HepG2 (cell line): ENCODE results near the gene MASP1. TPM values are rescaled to one million over a fixed set of nuclear protein-coding genes. Genes with fewer than 3 reads are reported as not detected.

Source experiments
- ATAC-seq: fragments of 200-7000 bp; cut with Tn5 transposase; 3 replicates; pipeline ENCODE4 v1.9.1; 2020; ENCODE audit warnings: mild to moderate bottlenecking, moderate library complexity
- BruUV-seq: library from RNA; stranded (reverse); fragments of 400-500 nt; replicated peaks from 2 replicates; lab custom pipeline; 2021; lab: Mats Ljungman, UMichigan
- CTCF ChIA-PET: fragments of 300-600 bp; formaldehyde crosslinking; extraction: SDS; loops from one replicate; lab custom pipeline; 2021; ENCODE audit warnings: low total read pairs, inconsistent platforms, low intra/inter-chr PET ratio; lab: Yijun Ruan, JAX
- POLR2A ChIA-PET: fragments of 350-600 bp; sonication (Branson Sonifier 250); formaldehyde crosslinking; loops from one replicate; lab custom pipeline; 2020; ENCODE audit warnings: antibody characterized with exemption, inconsistent platforms; lab: Yijun Ruan, JAX
- DNase-seq: peaks from one replicate; pipeline ENCODE4 v3.0.0-alpha.2; 2015; ENCODE audit warnings: low spot score
- FAIRE-seq: peaks from 3 replicates; lab custom pipeline; 2011; peaks lifted over from hg19 to GRCh38; lab: Jason Lieb, UNC
- H2AFZ ChIP-seq: one replicate; pipeline ENCODE4 v1.6.1; 2011; ENCODE audit warnings: low read length, inconsistent platforms
- H3K27ac ChIP-seq: fragments of 300-600 bp; 3 replicates; pipeline ENCODE4 v1.8.0; 2011; ENCODE audit warnings: mixed run types, mild to moderate bottlenecking, mixed read lengths, low read length, inconsistent platforms; ENCODE audit not compliant: insufficient read depth; ENCODE audit errors: extremely low read length
- H3K27me3 ChIP-seq, 2 experiments: fragments of 200-600 bp in 1 of 2; 2 replicates in 1 of 2; 3 replicates in 1 of 2; pipeline versions ENCODE4 v1.6.0 to v1.8.0; 2011; ENCODE audit warnings: low read length in 2 of 2, mild to moderate bottlenecking in 2 of 2, moderate library complexity in 2 of 2, inconsistent platforms in 1 of 2; ENCODE audit not compliant: insufficient read depth in 2 of 2, control insufficient read depth in 1 of 2
- H3K36me3 ChIP-seq, 2 experiments: fragments of 200-600 bp in 1 of 2; replicated peaks in 1 of 2; 2 replicates in 1 of 2; 3 replicates in 1 of 2; pipeline versions ENCODE4 v1.5.1 to v1.8.0; 2011; ENCODE audit warnings: low read length in 2 of 2, inconsistent platforms in 1 of 2; ENCODE audit not compliant: insufficient read depth in 2 of 2, control insufficient read depth in 1 of 2
- H3K4me1 ChIP-seq: 2 replicates; pipeline ENCODE4 v1.5.1; 2012; ENCODE audit warnings: low read length, inconsistent platforms; ENCODE audit not compliant: insufficient read depth
- H3K4me2 ChIP-seq: 2 replicates; pipeline ENCODE4 v1.6.0; 2011; ENCODE audit warnings: low read depth, low read length, inconsistent platforms
- H3K4me3 ChIP-seq, 3 experiments: fragments of 200-600 bp in 1 of 3; sonication (generic), shearing (Covaris generic) in 1 of 3; replicated peaks in 1 of 3; 2 replicates each; pipeline ENCODE4 v1.5.1; 2011 to 2016; ENCODE audit warnings: low read length in 3 of 3, inconsistent platforms in 2 of 3, low read depth in 2 of 3, mild to moderate bottlenecking in 2 of 3, control low read depth in 1 of 3, mixed read lengths in 1 of 3; ENCODE audit not compliant: insufficient read depth in 1 of 3
- H3K79me2 ChIP-seq: one replicate; pipeline ENCODE4 v1.6.1; 2011; ENCODE audit warnings: low read length, inconsistent platforms; ENCODE audit not compliant: insufficient read depth
- H3K9ac ChIP-seq: 2 replicates; pipeline ENCODE4 v1.6.0; 2011; ENCODE audit warnings: mild to moderate bottlenecking, low read depth, low read length, inconsistent platforms; ENCODE audit not compliant: insufficient read depth
- H3K9me3 ChIP-seq: 2 replicates; pipeline ENCODE4 v1.5.1; 2012; ENCODE audit warnings: mild to moderate bottlenecking, low read length
- H4K20me1 ChIP-seq: 2 replicates; pipeline ENCODE4 v1.6.0; 2011; ENCODE audit warnings: inconsistent platforms, mild to moderate bottlenecking, low read length, moderate library complexity; ENCODE audit not compliant: insufficient read depth
- CENPX ChIP-seq: sonication (generic); formaldehyde crosslinking; IDR thresholded peaks from 2 replicates; pipeline ENCODE4 v1.9.0; 2021; ENCODE audit warnings: mild to moderate bottlenecking, missing genetic modification reagents, moderate library complexity
- DPF2 ChIP-seq: sonication (generic); formaldehyde crosslinking; IDR thresholded peaks from 2 replicates; pipeline ENCODE4 v1.4.0; 2020; ENCODE audit warnings: mild to moderate bottlenecking, low read depth, missing genetic modification reagents, borderline replicate concordance
- FOXP1 ChIP-seq, 2 experiments: fragments of 450-650 bp in 1 of 2; IDR thresholded peaks; 2 replicates each; pipeline ENCODE4 v1.6.1; 2017 to 2018; ENCODE audit warnings: antibody characterized with exemption in 1 of 2
- GRHL1 ChIP-seq: sonication (generic); formaldehyde crosslinking; conservative IDR thresholded peaks from 2 replicates; pipeline ENCODE4 v1.8.0; 2022; ENCODE audit warnings: missing genetic modification reagents
- IRF1 ChIP-seq: sonication (generic); formaldehyde crosslinking; IDR thresholded peaks from 2 replicates; pipeline ENCODE4 v1.4.0; 2020; ENCODE audit warnings: low read depth, mild to moderate bottlenecking, missing genetic modification reagents
- POGZ ChIP-seq: sonication (generic); formaldehyde crosslinking; IDR thresholded peaks from 2 replicates; pipeline ENCODE4 v1.4.0; 2020; ENCODE audit warnings: mild to moderate bottlenecking, missing genetic modification reagents
- RBM22 ChIP-seq: fragments of 200-400 bp; formaldehyde crosslinking; optimal IDR thresholded peaks from 2 replicates; pipeline ENCODE3; 2017; ENCODE audit warnings: mild to moderate bottlenecking, low read length, moderate library complexity
- REPIN1 ChIP-seq: sonication (generic); formaldehyde crosslinking; IDR thresholded peaks from 2 replicates; pipeline ENCODE4 v1.8.0; 2022; ENCODE audit warnings: missing genetic modification reagents, low read depth, mild to moderate bottlenecking, borderline replicate concordance
- RFX3 ChIP-seq: IDR thresholded peaks from 2 replicates; pipeline ENCODE4 v1.6.1; 2016; ENCODE audit warnings: missing biosample characterization, missing genetic modification reagents
- SNAPC2 ChIP-seq: sonication (generic); formaldehyde crosslinking; IDR thresholded peaks from 2 replicates; pipeline ENCODE4 v1.8.1; 2022; ENCODE audit warnings: mild to moderate bottlenecking, missing genetic modification reagents
- TCF7 ChIP-seq: sonication (generic); IDR thresholded peaks from 2 replicates; pipeline ENCODE4 v1.6.1; 2016; ENCODE audit warnings: antibody characterized with exemption, low read depth
- THAP11 ChIP-seq: IDR thresholded peaks from 2 replicates; pipeline ENCODE4 v1.6.1; 2016; ENCODE audit warnings: missing biosample characterization, missing genetic modification reagents
- ZBTB26 ChIP-seq: IDR thresholded peaks from 2 replicates; pipeline ENCODE4 v1.6.1; 2016; ENCODE audit warnings: missing compliant biosample characterization, missing genetic modification reagents, borderline replicate concordance
- ZNF33B ChIP-seq: sonication (generic); formaldehyde crosslinking; IDR thresholded peaks from 2 replicates; pipeline ENCODE4 v1.5.1; 2020; ENCODE audit warnings: mild to moderate bottlenecking, missing genetic modification reagents
- ZNF550 ChIP-seq: sonication (generic); formaldehyde crosslinking; IDR thresholded peaks from 2 replicates; pipeline ENCODE4 v1.4.0; 2020; ENCODE audit warnings: mild to moderate bottlenecking, missing genetic modification reagents, borderline replicate concordance
- ZNF589 ChIP-seq: sonication (generic); formaldehyde crosslinking; conservative IDR thresholded peaks from 2 replicates; pipeline ENCODE4 v1.8.0; 2022; ENCODE audit warnings: mild to moderate bottlenecking, moderate library complexity, missing genetic modification reagents
- ZNF747 ChIP-seq: sonication (generic); formaldehyde crosslinking; IDR thresholded peaks from 2 replicates; pipeline ENCODE4 v1.8.1; 2023; ENCODE audit warnings: missing genetic modification reagents, mild to moderate bottlenecking, borderline replicate concordance
- ZSCAN5A ChIP-seq: sonication (generic); formaldehyde crosslinking; IDR thresholded peaks from 2 replicates; pipeline ENCODE4 v1.8.0; 2022; ENCODE audit warnings: mild to moderate bottlenecking, missing genetic modification reagents, borderline replicate concordance
- WGBS: methylation state at CpG from one replicate; pipeline ENCODE4 v1.1.6; 2017; ENCODE audit warnings: low lambda C conversion rate; 5-methylcytosine and 5-hydroxymethylcytosine counted together
- in situ Hi-C: cut with HindIII; loops from 2 replicates; pipeline ENCODE4 v1.10.0; 2017; ENCODE audit warnings: low pct_unique_long_range_greater_than_20kb; ENCODE audit not compliant: extremely low pct_ligation_motif_present
- intact Hi-C: fragments of 100-400 bp; cut with micrococcal nuclease; formaldehyde crosslinking; loops from one replicate; pipeline ENCODE4 v1.10.0; 2022; ENCODE audit not compliant: unreplicated experiment
- polyA plus RNA-seq, 8 experiments: library from polyadenylated mRNA; depleted of rRNA in 3 of 8; stranded (reverse) in 7 of 8; unstranded in 1 of 8; fragments of >200 nt; fragmentation: Illumina TruSeq in 4 of 8; extraction: Trizol in 4 of 8; gene quantifications; 2 replicates each; pipeline versions ENCODE4 v1.2.1 to v1.2.3, GENCODE V29; 2011 to 2016; ENCODE audit warnings: low read depth in 4 of 8, missing spikeins in 1 of 8, mixed read lengths in 1 of 8; ENCODE audit not compliant: insufficient read depth in 1 of 8
- total RNA-seq, 5 experiments: library from RNA; depleted of rRNA; stranded (reverse); fragments of >200 nt; fragmentation: Illumina TruSeq; extraction: Trizol; gene quantifications; 2 replicates each; pipeline ENCODE4 v1.2.3, GENCODE V29; 2016; ENCODE audit warnings: low read depth in 1 of 5

The MASP1 gene
- total and polyA plus RNA-seq, 2 of the 13 experiments (the other 11 are each of a cell fraction or from before 2014, with no cell fraction given), result 10.8 to 56.0 TPM

GRCh38 chr3:187212705-187213104 is 78.8 kb downstream of the MASP1 start:
- no peaks in the 10 kb centered on the region for H4K20me1 ChIP-seq
- no peaks in the 10 kb centered on the region for H3K79me2 ChIP-seq
- no peak for ATAC-seq
- CTCF ChIA-PET, result no interaction called here
- no TSS peak for BruUV-seq
- POLR2A ChIA-PET, result no interaction called here
- no peak for DNase-seq
- intact Hi-C loops (no loop called here), in situ Hi-C loops (no loop called here)
- no peak for TF ChIP-seq RFX3 (CRISPR knock-in tag)
- no peak for TF ChIP-seq SNAPC2 (CRISPR knock-in tag)
- no peak for TF ChIP-seq DPF2 (CRISPR knock-in tag)
- no peak for TF ChIP-seq ZBTB26 (CRISPR knock-in tag)
- TF ChIP-seq ZSCAN5A (CRISPR knock-in tag), result no peak
- no peak for TF ChIP-seq TCF7
- TF ChIP-seq CENPX, result no peak
- no peak for TF ChIP-seq REPIN1 (CRISPR knock-in tag)
- TF ChIP-seq POGZ (CRISPR knock-in tag), result no peak
- no peak for TF ChIP-seq FOXP1 (IDR thresholded peaks at IDR 0.05)
- TF ChIP-seq FOXP1 (CRISPR knock-in tag; IDR thresholded peaks at IDR 0.05), result no peak
- no peak for TF ChIP-seq THAP11 (CRISPR knock-in tag)
- no peak for TF ChIP-seq ZNF589 (CRISPR knock-in tag)
- TF ChIP-seq ZNF550 (CRISPR knock-in tag), result no peak
- TF ChIP-seq IRF1 (CRISPR knock-in tag), result no peak
- TF ChIP-seq RBM22, result no peak
- TF ChIP-seq GRHL1, result no peak
- TF ChIP-seq ZNF747 (CRISPR knock-in tag), result no peak
- TF ChIP-seq ZNF33B (CRISPR knock-in tag), result no peak
- FAIRE-seq, result no peak
- no peak overlapping the region for H3K27ac ChIP-seq
- no peaks in the 10 kb centered on the region for H3K36me3 ChIP-seq
- H3K4me1 ChIP-seq, result peaks cover 9% of the 10 kb centered on the region
- no peak overlapping the region for H3K9ac ChIP-seq
- H3K9me3 ChIP-seq, result no peaks in the 10 kb centered on the region
- no peak overlapping the region for H3K4me3 ChIP-seq
- no peak overlapping the region for H2AFZ ChIP-seq
- 18% methylated on average over 4 of the region's 4 CpGs for WGBS
- H3K4me2 ChIP-seq, result no peak overlapping the region
- peaks cover 1 to 3% of the 10 kb centered on the region in 2 experiments; a peak in 1 of 5 replicates for H3K27me3 ChIP-seq
